GM12878 (cell line): ENCODE results near the gene ZC3H10. TPM values are rescaled to one million over a fixed set of nuclear protein-coding genes. Genes with fewer than 3 reads are reported as not detected.

Experiments used
- ASH2L ChIP-seq: fragments of 300-600, 200-600 bp; sonication (generic); IDR thresholded peaks from 2 replicates; pipeline ENCODE4 v1.6.1; 2017; ENCODE audit warnings: low read depth, mild to moderate bottlenecking, borderline replicate concordance
- BHLHE40 ChIP-seq, 2 experiments: fragments of 450-650 bp in 1 of 2; IDR thresholded peaks; 2 replicates each; pipeline ENCODE4 v1.6.1; 2011 to 2017; ENCODE audit warnings: low read depth in 2 of 2, borderline replicate concordance in 1 of 2, improper control_type of control experiment in 1 of 2, low read length in 1 of 2, mild to moderate bottlenecking in 1 of 2
- CBFB ChIP-seq: IDR thresholded peaks from 2 replicates; pipeline ENCODE4 v1.6.1; 2016; ENCODE audit warnings: antibody characterized with exemption, low read depth
- CEBPB ChIP-seq, 2 experiments: fragments of 150-350 bp in 1 of 2; IDR thresholded peaks; 2 replicates each; pipeline ENCODE4 v1.6.1; 2012 to 2014; ENCODE audit warnings: low read depth in 2 of 2, low read length in 2 of 2, borderline replicate concordance in 1 of 2, inconsistent platforms in 1 of 2
- CEBPZ ChIP-seq: fragments of 150-350 bp; IDR thresholded peaks from 2 replicates; pipeline ENCODE4 v1.6.1; 2016; ENCODE audit warnings: low read depth, low read length
- CREB1 ChIP-seq: IDR thresholded peaks from 2 replicates; pipeline ENCODE4 v1.6.1; 2012; ENCODE audit warnings: low read depth, mild to moderate bottlenecking, inconsistent platforms
- EGR1 ChIP-seq, 2 experiments: IDR thresholded peaks; 1 replicate in 1 of 2; 2 replicates in 1 of 2; pipeline ENCODE4 v1.6.1; 2011 to 2012; ENCODE audit warnings: low read depth in 2 of 2, low read length in 2 of 2, borderline replicate concordance in 1 of 2, mild to moderate bottlenecking in 1 of 2, moderate library complexity in 1 of 2
- EZH2 ChIP-seq: IDR thresholded peaks from 2 replicates; pipeline ENCODE4 v1.6.1; 2012; ENCODE audit warnings: low read depth, mild to moderate bottlenecking, control low read depth, inconsistent platforms, low read length, borderline replicate concordance; ENCODE audit not compliant: control insufficient read depth
- FOS ChIP-seq: IDR thresholded peaks from 3 replicates; pipeline ENCODE4 v1.6.1; 2011; ENCODE audit warnings: borderline replicate concordance; ENCODE audit not compliant: insufficient read length; ENCODE audit errors: extremely low read depth
- FOXM1 ChIP-seq: IDR thresholded peaks from 2 replicates; pipeline ENCODE4 v1.6.1; 2012; ENCODE audit warnings: low read depth, mild to moderate bottlenecking, inconsistent platforms, low read length, moderate library complexity
- KLF5 ChIP-seq: fragments of 450-650 bp; IDR thresholded peaks from 2 replicates; pipeline ENCODE4 v1.6.1; 2014; ENCODE audit warnings: mild to moderate bottlenecking; ENCODE audit not compliant: partially characterized antibody
- NR2C1 ChIP-seq: fragments of 450-650 bp; IDR thresholded peaks from 2 replicates; pipeline ENCODE4 v1.6.1; 2017; ENCODE audit warnings: antibody characterized with exemption, mild to moderate bottlenecking, moderate library complexity
- RBBP5 ChIP-seq: fragments of 200-600 bp; sonication (generic); conservative IDR thresholded peaks from 2 replicates; pipeline ENCODE4 v1.6.1; 2016
- RFX5 ChIP-seq: IDR thresholded peaks from 2 replicates; pipeline ENCODE4 v1.6.1; 2011; ENCODE audit warnings: low read depth, low read length, improper control_type of control experiment
- SIN3A ChIP-seq: IDR thresholded peaks from 2 replicates; pipeline ENCODE4 v1.6.1; 2012; ENCODE audit warnings: low read depth, low read length, improper control_type of control experiment
- SMARCA5 ChIP-seq: fragments of 450-650 bp; IDR thresholded peaks from 2 replicates; pipeline ENCODE4 v1.6.1; 2017; ENCODE audit warnings: mild to moderate bottlenecking
- SMC3 ChIP-seq: IDR thresholded peaks from 2 replicates; pipeline ENCODE4 v1.6.1; 2011; ENCODE audit warnings: low read length, improper control_type of control experiment, borderline replicate concordance
- YY1 ChIP-seq: IDR thresholded peaks from 2 replicates; pipeline ENCODE4 v1.6.1; 2011; ENCODE audit warnings: low read depth, mild to moderate bottlenecking, low read length
- ZZZ3 ChIP-seq: IDR thresholded peaks from 2 replicates; pipeline ENCODE4 v1.6.1; 2011; ENCODE audit warnings: low read depth; ENCODE audit not compliant: control insufficient read depth, insufficient read length
- polyA plus RNA-seq, 11 experiments: library from polyadenylated mRNA; depleted of rRNA in 4 of 11; unstranded in 6 of 11; stranded (reverse) in 5 of 11; fragments of >200 nt; fragmentation: Nextera tagmentation in 4 of 11; fragmentation: Illumina TruSeq in 1 of 11; extraction: Ambion mirVana in 4 of 11; extraction: Trizol in 1 of 11; gene quantifications; 1 replicate in 1 of 11; 2 replicates in 10 of 11; pipeline versions ENCODE4 v1.2.1 to v1.2.3, GENCODE V29; 2011 to 2016; ENCODE audit warnings: inconsistent platforms in 2 of 11, missing spikeins in 2 of 11, low read depth in 1 of 11
- total RNA-seq, 4 experiments: library from RNA; depleted of rRNA in 3 of 4; stranded (reverse); fragments of >200 nt in 3 of 4; fragmentation: Illumina TruSeq in 1 of 4; extraction: Trizol in 1 of 4; gene quantifications; 2 replicates each; pipeline versions ENCODE4 v1.2.1 to v1.2.3, GENCODE V29; 2013 to 2021
- TF ChIP-seq, protein P1 (sequence below), 3 experiments: IDR thresholded peaks in 2 of 3; conservative IDR thresholded peaks in 1 of 3; 2 replicates each; pipeline ENCODE4 v1.5.1; 2011; ENCODE audit warnings: low read depth in 3 of 3, low read length in 3 of 3, mild to moderate bottlenecking in 3 of 3, control low read depth in 2 of 3, moderate library complexity in 2 of 3, inconsistent platforms in 1 of 3, mixed read lengths in 1 of 3; ENCODE audit not compliant: control insufficient read depth in 2 of 3, insufficient read depth in 1 of 3; ENCODE audit errors: extremely low read depth in 1 of 3
- TF ChIP-seq, protein P2 (sequence below): IDR thresholded peaks from 2 replicates; pipeline ENCODE4 v1.6.1; 2012; ENCODE audit warnings: low read depth, low read length, improper control_type of control experiment
- TF ChIP-seq, protein P3 (sequence below): IDR thresholded peaks from 2 replicates; pipeline ENCODE4 v1.6.1; 2011; ENCODE audit warnings: borderline replicate concordance, low read depth, mild to moderate bottlenecking, moderate library complexity, low read length; ENCODE audit not compliant: insufficient read depth, poor library complexity, severe bottlenecking

Gene ZC3H10
- total and polyA plus RNA-seq, 10 of the 15 experiments (the other 5 are each of a cell fraction or from before 2014, with no cell fraction given), result 0.56 to 6.4 (median 3.7) TPM

DNA sequence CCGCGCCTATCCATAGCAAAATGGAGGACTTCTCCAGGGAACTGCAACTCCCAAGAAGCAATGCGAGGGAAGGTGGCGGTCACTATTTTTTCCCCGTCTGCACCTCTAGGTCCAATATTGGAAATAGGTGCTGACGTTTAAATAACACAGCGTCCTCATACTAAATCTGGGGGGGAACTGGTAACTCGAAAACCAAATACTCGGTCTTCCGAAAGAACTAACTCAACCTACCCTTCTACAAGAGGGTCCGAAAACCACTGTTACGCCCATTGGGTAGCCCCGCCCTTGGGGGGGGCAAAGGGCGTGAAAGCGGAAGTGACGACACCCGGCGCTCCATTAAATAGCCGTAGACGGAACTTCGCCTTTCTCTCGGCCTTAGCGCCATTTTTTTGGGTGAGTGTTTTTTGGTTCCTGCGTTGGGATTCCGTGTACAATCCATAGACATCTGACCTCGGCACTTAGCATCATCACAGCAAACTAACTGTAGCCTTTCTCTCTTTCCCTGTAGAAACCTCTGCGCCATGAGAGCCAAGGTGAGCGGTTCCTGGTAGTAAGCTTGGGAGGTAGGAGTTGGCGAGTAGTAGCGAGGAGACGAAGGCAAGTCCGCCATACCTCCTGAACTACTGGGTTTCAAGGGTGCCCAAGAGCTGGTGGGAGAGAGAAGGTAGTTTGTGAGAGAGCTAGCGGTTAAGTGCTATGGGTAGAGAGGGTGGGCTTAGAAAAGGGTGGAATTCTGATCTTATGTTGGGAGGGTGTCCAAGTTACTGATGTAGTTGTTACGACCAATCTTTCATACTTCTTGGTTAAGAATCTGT is 1.6 kb upstream of the ZC3H10 start, which contains the start of gene RPL41 (continued):
- TF ChIP-seq, protein P1, sequence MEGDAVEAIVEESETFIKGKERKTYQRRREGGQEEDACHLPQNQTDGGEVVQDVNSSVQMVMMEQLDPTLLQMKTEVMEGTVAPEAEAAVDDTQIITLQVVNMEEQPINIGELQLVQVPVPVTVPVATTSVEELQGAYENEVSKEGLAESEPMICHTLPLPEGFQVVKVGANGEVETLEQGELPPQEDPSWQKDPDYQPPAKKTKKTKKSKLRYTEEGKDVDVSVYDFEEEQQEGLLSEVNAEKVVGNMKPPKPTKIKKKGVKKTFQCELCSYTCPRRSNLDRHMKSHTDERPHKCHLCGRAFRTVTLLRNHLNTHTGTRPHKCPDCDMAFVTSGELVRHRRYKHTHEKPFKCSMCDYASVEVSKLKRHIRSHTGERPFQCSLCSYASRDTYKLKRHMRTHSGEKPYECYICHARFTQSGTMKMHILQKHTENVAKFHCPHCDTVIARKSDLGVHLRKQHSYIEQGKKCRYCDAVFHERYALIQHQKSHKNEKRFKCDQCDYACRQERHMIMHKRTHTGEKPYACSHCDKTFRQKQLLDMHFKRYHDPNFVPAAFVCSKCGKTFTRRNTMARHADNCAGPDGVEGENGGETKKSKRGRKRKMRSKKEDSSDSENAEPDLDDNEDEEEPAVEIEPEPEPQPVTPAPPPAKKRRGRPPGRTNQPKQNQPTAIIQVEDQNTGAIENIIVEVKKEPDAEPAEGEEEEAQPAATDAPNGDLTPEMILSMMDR (IDR thresholded peaks at IDR 0.05 in 2 of 3, conservative IDR thresholded peaks at IDR 0.05 in 1 of 3; ENCODE audit: control insufficient read depth in 2 of 3, extremely low read depth in 1 of 3, insufficient read depth in 1 of 3, low read depth in 3 of 3, low read length in 3 of 3), result peak in 1 of 3 experiments; percentile 11; a peak in 1 of 6 replicates
- TF ChIP-seq, protein P2, sequence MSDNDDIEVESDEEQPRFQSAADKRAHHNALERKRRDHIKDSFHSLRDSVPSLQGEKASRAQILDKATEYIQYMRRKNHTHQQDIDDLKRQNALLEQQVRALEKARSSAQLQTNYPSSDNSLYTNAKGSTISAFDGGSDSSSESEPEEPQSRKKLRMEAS, result 0 out of 2 replicates have a peak, but pooled peaks have one; percentile 51
- TF ChIP-seq EGR1 (IDR thresholded peaks at IDR 0.05; ENCODE audit: borderline replicate concordance in 1 of 2, low read depth in 2 of 2, low read length in 2 of 2), result no peak
- TF ChIP-seq RBBP5, result peak; percentile 83
- no peak for TF ChIP-seq EZH2
- TF ChIP-seq KLF5, result peak; percentile 86
- TF ChIP-seq SMARCA5, result no peak; the same call in 1 of the 2 replicates
- TF ChIP-seq CREB1, result peak; percentile 95
- TF ChIP-seq, protein P3, sequence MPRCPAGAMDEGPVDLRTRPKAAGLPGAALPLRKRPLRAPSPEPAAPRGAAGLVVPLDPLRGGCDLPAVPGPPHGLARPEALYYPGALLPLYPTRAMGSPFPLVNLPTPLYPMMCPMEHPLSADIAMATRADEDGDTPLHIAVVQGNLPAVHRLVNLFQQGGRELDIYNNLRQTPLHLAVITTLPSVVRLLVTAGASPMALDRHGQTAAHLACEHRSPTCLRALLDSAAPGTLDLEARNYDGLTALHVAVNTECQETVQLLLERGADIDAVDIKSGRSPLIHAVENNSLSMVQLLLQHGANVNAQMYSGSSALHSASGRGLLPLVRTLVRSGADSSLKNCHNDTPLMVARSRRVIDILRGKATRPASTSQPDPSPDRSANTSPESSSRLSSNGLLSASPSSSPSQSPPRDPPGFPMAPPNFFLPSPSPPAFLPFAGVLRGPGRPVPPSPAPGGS, result peak; percentile 47
- no peak for TF ChIP-seq SMC3
- TF ChIP-seq ZZZ3, result no peak
- TF ChIP-seq YY1, result peak; percentile 96
- TF ChIP-seq BHLHE40 (IDR thresholded peaks at IDR 0.05; ENCODE audit: borderline replicate concordance in 1 of 2, low read depth in 2 of 2, low read length in 1 of 2), result peak in 1 of 2 experiments; percentile 36; a peak in 2 of 4 replicates
- no peak for TF ChIP-seq FOS
- no peak for TF ChIP-seq RFX5
- TF ChIP-seq ASH2L, result 0 out of 2 replicates have a peak, but pooled peaks have one; percentile 75
- TF ChIP-seq FOXM1, result peak; percentile 85
- peak; percentile 99 for TF ChIP-seq CBFB
- no peak for TF ChIP-seq CEBPZ
- TF ChIP-seq CEBPB (IDR thresholded peaks at IDR 0.05; ENCODE audit: borderline replicate concordance in 1 of 2, low read depth in 2 of 2, low read length in 2 of 2), result no peak
- TF ChIP-seq NR2C1, result peak; percentile 94
- TF ChIP-seq SIN3A, result peak; percentile 53; the same call in 1 of the 2 replicates
